HepG2 (cell line): ENCODE measurements around the gene ALMS1. TPM values are rescaled to one million over a fixed set of nuclear protein-coding genes. Genes with fewer than 3 reads are reported as not detected.

Source experiments
- ATAC-seq: fragments of 200-7000 bp; cut with Tn5 transposase; 3 replicates; pipeline ENCODE4 v1.9.1; 2020; ENCODE audit warnings: mild to moderate bottlenecking, moderate library complexity
- BruUV-seq: library from RNA; stranded (reverse); fragments of 400-500 nt; replicated peaks from 2 replicates; lab custom pipeline; 2021; lab: Mats Ljungman, UMichigan
- CTCF ChIA-PET: fragments of 300-600 bp; formaldehyde crosslinking; extraction: SDS; loops from one replicate; lab custom pipeline; 2021; ENCODE audit warnings: low total read pairs, inconsistent platforms, low intra/inter-chr PET ratio; lab: Yijun Ruan, JAX
- POLR2A ChIA-PET: fragments of 350-600 bp; sonication (Branson Sonifier 250); formaldehyde crosslinking; loops from one replicate; lab custom pipeline; 2020; ENCODE audit warnings: antibody characterized with exemption, inconsistent platforms; lab: Yijun Ruan, JAX
- DNase-seq: peaks from one replicate; pipeline ENCODE4 v3.0.0-alpha.2; 2015; ENCODE audit warnings: low spot score
- FAIRE-seq: peaks from 3 replicates; lab custom pipeline; 2011; peaks lifted over from hg19 to GRCh38; lab: Jason Lieb, UNC
- H2AFZ ChIP-seq: one replicate; pipeline ENCODE4 v1.6.1; 2011; ENCODE audit warnings: low read length, inconsistent platforms
- H3K27ac ChIP-seq: fragments of 300-600 bp; 3 replicates; pipeline ENCODE4 v1.8.0; 2011; ENCODE audit warnings: mixed run types, mild to moderate bottlenecking, mixed read lengths, low read length, inconsistent platforms; ENCODE audit not compliant: insufficient read depth; ENCODE audit errors: extremely low read length
- H3K27me3 ChIP-seq, 2 experiments: fragments of 200-600 bp in 1 of 2; 2 replicates in 1 of 2; 3 replicates in 1 of 2; pipeline versions ENCODE4 v1.6.0 to v1.8.0; 2011; ENCODE audit warnings: low read length in 2 of 2, mild to moderate bottlenecking in 2 of 2, moderate library complexity in 2 of 2, inconsistent platforms in 1 of 2; ENCODE audit not compliant: insufficient read depth in 2 of 2, control insufficient read depth in 1 of 2
- H3K36me3 ChIP-seq, 2 experiments: fragments of 200-600 bp in 1 of 2; replicated peaks in 1 of 2; 2 replicates in 1 of 2; 3 replicates in 1 of 2; pipeline versions ENCODE4 v1.5.1 to v1.8.0; 2011; ENCODE audit warnings: low read length in 2 of 2, inconsistent platforms in 1 of 2; ENCODE audit not compliant: insufficient read depth in 2 of 2, control insufficient read depth in 1 of 2
- H3K4me1 ChIP-seq: 2 replicates; pipeline ENCODE4 v1.5.1; 2012; ENCODE audit warnings: low read length, inconsistent platforms; ENCODE audit not compliant: insufficient read depth
- H3K4me2 ChIP-seq: 2 replicates; pipeline ENCODE4 v1.6.0; 2011; ENCODE audit warnings: low read depth, low read length, inconsistent platforms
- H3K4me3 ChIP-seq, 3 experiments: fragments of 200-600 bp in 1 of 3; sonication (generic), shearing (Covaris generic) in 1 of 3; replicated peaks in 1 of 3; 2 replicates each; pipeline ENCODE4 v1.5.1; 2011 to 2016; ENCODE audit warnings: low read length in 3 of 3, inconsistent platforms in 2 of 3, low read depth in 2 of 3, mild to moderate bottlenecking in 2 of 3, control low read depth in 1 of 3, mixed read lengths in 1 of 3; ENCODE audit not compliant: insufficient read depth in 1 of 3
- H3K79me2 ChIP-seq: one replicate; pipeline ENCODE4 v1.6.1; 2011; ENCODE audit warnings: low read length, inconsistent platforms; ENCODE audit not compliant: insufficient read depth
- H3K9ac ChIP-seq: 2 replicates; pipeline ENCODE4 v1.6.0; 2011; ENCODE audit warnings: mild to moderate bottlenecking, low read depth, low read length, inconsistent platforms; ENCODE audit not compliant: insufficient read depth
- H3K9me3 ChIP-seq: 2 replicates; pipeline ENCODE4 v1.5.1; 2012; ENCODE audit warnings: mild to moderate bottlenecking, low read length
- H4K20me1 ChIP-seq: 2 replicates; pipeline ENCODE4 v1.6.0; 2011; ENCODE audit warnings: inconsistent platforms, mild to moderate bottlenecking, low read length, moderate library complexity; ENCODE audit not compliant: insufficient read depth
- AGO2 ChIP-seq: fragments of 200-400 bp; formaldehyde crosslinking; optimal IDR thresholded peaks from 2 replicates; pipeline ENCODE3; 2017; ENCODE audit warnings: mild to moderate bottlenecking, low read depth, low read length, moderate library complexity
- CCDC6 ChIP-seq: sonication (generic); formaldehyde crosslinking; IDR thresholded peaks from 2 replicates; pipeline ENCODE4 v1.8.1; 2022; ENCODE audit warnings: mild to moderate bottlenecking, missing genetic modification reagents, moderate library complexity
- CHD4 ChIP-seq: fragments of 200-600 bp; sonication (generic); IDR thresholded peaks from 2 replicates; pipeline ENCODE4 v1.7.0; 2017; ENCODE audit warnings: mild to moderate bottlenecking, low read length, borderline replicate concordance
- DPF2 ChIP-seq: sonication (generic); formaldehyde crosslinking; IDR thresholded peaks from 2 replicates; pipeline ENCODE4 v1.4.0; 2020; ENCODE audit warnings: mild to moderate bottlenecking, low read depth, missing genetic modification reagents, borderline replicate concordance
- EZH2 ChIP-seq: conservative IDR thresholded peaks from 2 replicates; pipeline ENCODE4 v1.6.1; 2012; ENCODE audit warnings: mild to moderate bottlenecking, low read depth, low read length, moderate library complexity
- FOXO1 ChIP-seq: sonication (generic); formaldehyde crosslinking; IDR thresholded peaks from 2 replicates; pipeline ENCODE4 v1.4.0; 2020; ENCODE audit warnings: missing genetic modification reagents
- IRX3 ChIP-seq: sonication (generic); formaldehyde crosslinking; IDR thresholded peaks from 2 replicates; pipeline ENCODE4 v1.8.1; 2023; ENCODE audit warnings: mild to moderate bottlenecking, low read depth, missing genetic modification reagents, borderline replicate concordance
- RCOR2 ChIP-seq: IDR thresholded peaks from 2 replicates; pipeline ENCODE4 v1.6.1; 2016; ENCODE audit warnings: missing biosample characterization, missing genetic modification reagents
- SNAI1 ChIP-seq: sonication (generic); formaldehyde crosslinking; IDR thresholded peaks from 2 replicates; pipeline ENCODE4 v1.5.0; 2020; ENCODE audit warnings: mild to moderate bottlenecking, missing genetic modification reagents, borderline replicate concordance
- ZNF207 ChIP-seq: fragments of 450-650 bp; IDR thresholded peaks from 2 replicates; pipeline ENCODE4 v1.6.1; 2016; ENCODE audit warnings: antibody characterized with exemption, borderline replicate concordance
- ZNF317 ChIP-seq: sonication (generic); formaldehyde crosslinking; IDR thresholded peaks from 2 replicates; pipeline ENCODE4 v1.5.0; 2020; ENCODE audit warnings: mild to moderate bottlenecking, missing genetic modification reagents
- ZNF549 ChIP-seq: sonication (generic); formaldehyde crosslinking; IDR thresholded peaks from 2 replicates; pipeline ENCODE4 v1.5.0; 2020; ENCODE audit warnings: missing genetic modification reagents
- ZNF850 ChIP-seq: sonication (generic); formaldehyde crosslinking; conservative IDR thresholded peaks from 2 replicates; pipeline ENCODE4 v1.9.0; 2021; ENCODE audit warnings: mild to moderate bottlenecking, missing genetic modification reagents
- WGBS: methylation state at CpG from one replicate; pipeline ENCODE4 v1.1.6; 2017; ENCODE audit warnings: low lambda C conversion rate; 5-methylcytosine and 5-hydroxymethylcytosine counted together
- in situ Hi-C: cut with HindIII; loops from 2 replicates; pipeline ENCODE4 v1.10.0; 2017; ENCODE audit warnings: low pct_unique_long_range_greater_than_20kb; ENCODE audit not compliant: extremely low pct_ligation_motif_present
- intact Hi-C: fragments of 100-400 bp; cut with micrococcal nuclease; formaldehyde crosslinking; loops from one replicate; pipeline ENCODE4 v1.10.0; 2022; ENCODE audit not compliant: unreplicated experiment
- polyA plus RNA-seq, 8 experiments: library from polyadenylated mRNA; depleted of rRNA in 3 of 8; stranded (reverse) in 7 of 8; unstranded in 1 of 8; fragments of >200 nt; fragmentation: Illumina TruSeq in 4 of 8; extraction: Trizol in 4 of 8; gene quantifications; 2 replicates each; pipeline versions ENCODE4 v1.2.1 to v1.2.3, GENCODE V29; 2011 to 2016; ENCODE audit warnings: low read depth in 4 of 8, missing spikeins in 1 of 8, mixed read lengths in 1 of 8; ENCODE audit not compliant: insufficient read depth in 1 of 8
- total RNA-seq, 5 experiments: library from RNA; depleted of rRNA; stranded (reverse); fragments of >200 nt; fragmentation: Illumina TruSeq; extraction: Trizol; gene quantifications; 2 replicates each; pipeline ENCODE4 v1.2.3, GENCODE V29; 2016; ENCODE audit warnings: low read depth in 1 of 5
- TF ChIP-seq, protein P1 (sequence below): sonication (generic); formaldehyde crosslinking; IDR thresholded peaks from 2 replicates; pipeline ENCODE4 v1.9.0; 2021; ENCODE audit warnings: missing genetic modification reagents, borderline replicate concordance
- TF ChIP-seq, protein P2 (sequence below): sonication (generic); formaldehyde crosslinking; IDR thresholded peaks from 2 replicates; pipeline ENCODE4 v1.5.0; 2020; ENCODE audit warnings: missing genetic modification reagents

Gene ALMS1
- total and polyA plus RNA-seq, 2 of the 13 experiments (the other 11 are each of a cell fraction or from before 2014, with no cell fraction given) = 12.9 to 21.2 TPM

DNA sequence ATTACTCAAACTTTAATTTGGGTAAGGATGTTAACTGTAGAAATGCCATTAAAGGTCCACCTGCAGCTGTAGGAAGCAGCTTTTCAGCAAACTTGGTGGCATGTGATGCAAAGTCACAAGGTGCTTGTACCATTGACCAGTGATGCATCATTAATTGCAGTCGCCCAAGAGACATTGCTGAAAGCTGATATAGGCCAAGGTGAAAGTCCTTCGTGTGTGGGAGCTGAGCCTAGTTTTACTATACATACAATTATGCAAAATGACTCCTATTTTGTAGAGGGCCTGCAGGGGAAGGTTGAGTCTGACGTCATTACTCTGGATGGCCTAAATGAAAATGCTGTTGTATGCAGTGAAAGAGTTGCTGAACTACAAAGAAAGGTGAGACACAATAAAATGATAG is 40.5 kb downstream of the ALMS1 start:
- no TSS peak for BruUV-seq
- CTCF ChIA-PET = no interaction called here

DNA sequence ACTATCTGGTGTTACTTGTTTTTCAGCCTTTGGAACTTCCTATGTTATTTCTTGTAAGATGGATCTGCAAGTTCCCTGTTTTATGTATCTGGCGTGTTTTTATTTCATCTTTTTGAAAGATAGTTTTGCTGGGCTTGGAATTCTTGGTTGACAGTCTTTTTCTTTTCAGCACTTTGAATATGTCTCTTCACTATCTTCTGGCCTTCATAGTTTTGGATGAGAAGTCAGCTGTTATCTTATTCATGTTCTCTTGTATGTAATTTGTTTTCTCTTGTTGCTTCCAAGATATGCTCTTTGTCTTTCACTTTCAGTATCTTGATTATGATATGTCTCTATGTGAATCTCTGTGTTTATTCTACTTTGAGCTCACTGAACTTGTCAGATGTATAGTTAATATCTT is 50.4 kb downstream of the ALMS1 start:
- no peak for FAIRE-seq

More for the DNA sequence above, 40.5 kb downstream of the ALMS1 start:
- Histone ChIP-seq H3K9me3 (no peaks in the 10 kb centered on the region), H3K27me3 (no peaks in the 10 kb centered on the region), H3K4me1 (no peaks in the 10 kb centered on the region), H3K27ac (no peak overlapping the region), H3K9ac (no peak overlapping the region), H3K36me3 (peaks cover 6 to 8% of the 10 kb centered on the region in 2 experiments; a peak in 4 of 5 replicates), H2AFZ (no peak overlapping the region), H3K79me2 (no peaks in the 10 kb centered on the region), H3K4me2 (no peak overlapping the region), H4K20me1 (no peaks in the 10 kb centered on the region), H3K4me3 (no peak overlapping the region)
- no peak for FAIRE-seq
- intact Hi-C loops (no loop called here), in situ Hi-C loops (no loop called here)
- no peak for DNase-seq
- TF ChIP-seq RCOR2 (CRISPR knock-in tag) (no peak), DPF2 (CRISPR knock-in tag) (no peak), CHD4 (no peak), FOXO1 (CRISPR knock-in tag) (no peak), ZNF549 (CRISPR knock-in tag) (no peak)
- TF ChIP-seq, protein P1, sequence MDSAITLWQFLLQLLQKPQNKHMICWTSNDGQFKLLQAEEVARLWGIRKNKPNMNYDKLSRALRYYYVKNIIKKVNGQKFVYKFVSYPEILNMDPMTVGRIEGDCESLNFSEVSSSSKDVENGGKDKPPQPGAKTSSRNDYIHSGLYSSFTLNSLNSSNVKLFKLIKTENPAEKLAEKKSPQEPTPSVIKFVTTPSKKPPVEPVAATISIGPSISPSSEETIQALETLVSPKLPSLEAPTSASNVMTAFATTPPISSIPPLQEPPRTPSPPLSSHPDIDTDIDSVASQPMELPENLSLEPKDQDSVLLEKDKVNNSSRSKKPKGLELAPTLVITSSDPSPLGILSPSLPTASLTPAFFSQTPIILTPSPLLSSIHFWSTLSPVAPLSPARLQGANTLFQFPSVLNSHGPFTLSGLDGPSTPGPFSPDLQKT = no peak
- WGBS = 89% methylated on average over 3 of the region's 3 CpGs
- POLR2A ChIA-PET = no interaction called here
- ATAC-seq = no peak

More for the DNA sequence above, 50.4 kb downstream of the ALMS1 start:
- peaks cover 0 to 27% of the 10 kb centered on the region in 2 experiments; a peak in 4 of 5 replicates for H3K36me3 ChIP-seq
- in situ Hi-C loops = no loop called here
- DNase-seq (no peak), ATAC-seq (no peak)
- no peaks in the 10 kb centered on the region for H3K79me2 ChIP-seq
- TF ChIP-seq SNAI1 (CRISPR knock-in tag) (no peak), CCDC6 (no peak), ZNF317 (CRISPR knock-in tag) (peak; percentile 97), ZNF850 (CRISPR knock-in tag) (no peak), AGO2 (no peak), IRX3 (no peak), EZH2 (no peak), ZNF207 (no peak)
- TF ChIP-seq, protein P2, sequence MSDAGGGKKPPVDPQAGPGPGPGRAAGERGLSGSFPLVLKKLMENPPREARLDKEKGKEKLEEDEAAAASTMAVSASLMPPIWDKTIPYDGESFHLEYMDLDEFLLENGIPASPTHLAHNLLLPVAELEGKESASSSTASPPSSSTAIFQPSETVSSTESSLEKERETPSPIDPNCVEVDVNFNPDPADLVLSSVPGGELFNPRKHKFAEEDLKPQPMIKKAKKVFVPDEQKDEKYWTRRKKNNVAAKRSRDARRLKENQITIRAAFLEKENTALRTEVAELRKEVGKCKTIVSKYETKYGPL (CRISPR knock-in tag) = no peak
- H3K4me2 ChIP-seq = no peak overlapping the region
- H4K20me1 ChIP-seq = no peaks in the 10 kb centered on the region
- 93% methylated on average over 1 of the region's 1 CpG for WGBS
- ChIA-PET CTCF (no interaction called here), POLR2A (no interaction called here)
- H3K27me3 ChIP-seq = no peaks in the 10 kb centered on the region
- H3K27ac ChIP-seq = no peak overlapping the region
- intact Hi-C loops = no loop called here
- H3K4me3 ChIP-seq = no peak overlapping the region
- peaks cover 14% of the 10 kb centered on the region for H3K9me3 ChIP-seq
- no peaks in the 10 kb centered on the region for H3K4me1 ChIP-seq
- BruUV-seq = no TSS peak
- H2AFZ ChIP-seq = no peak overlapping the region
- no peak overlapping the region for H3K9ac ChIP-seq
